ENCODE measurements around the gene ADGRA1.

Gene ADGRA1

GRCh38 chr10:133169173-133169947 is 81.6 kb downstream of the ADGRA1 start:
- no peak overlapping the region for H3K27ac ChIP-seq (ENCODE audit: low read depth, low read length, poor library complexity, severe bottlenecking)
- H3K9ac ChIP-seq (ENCODE audit: low read length), result no peak overlapping the region
- no peak overlapping the region for H2AFZ ChIP-seq (ENCODE audit: low read length)
- no peaks in the 10 kb centered on the region for H3K36me3 ChIP-seq (ENCODE audit: insufficient read depth, low read length)
- H3K79me2 ChIP-seq (ENCODE audit: insufficient read depth, low read length), result no peaks in the 10 kb centered on the region
- H3F3A ChIP-seq (ENCODE audit: insufficient read depth, low read length), result no peaks in the 10 kb centered on the region
- TF ChIP-seq EZH2 (IDR thresholded peaks at IDR 0.05; ENCODE audit: borderline replicate concordance, low read length) (no peak), CTCF (IDR thresholded peaks at IDR 0.05; ENCODE audit: low read length) (no peak)
- no peaks in the 10 kb centered on the region for H3K27me3 ChIP-seq (ENCODE audit: insufficient read depth, low read length)
- no peaks in the 10 kb centered on the region for H3K9me2 ChIP-seq (ENCODE audit: low read depth, low read length)
- H3K9me3 ChIP-seq (ENCODE audit: low read length), result no peaks in the 10 kb centered on the region
- no peaks in the 10 kb centered on the region for H3K4me1 ChIP-seq (ENCODE audit: insufficient read depth, low read length, severe bottlenecking)
- no peak overlapping the region for H3K4me2 ChIP-seq (ENCODE audit: low read length)
- no peaks in the 10 kb centered on the region for H4K20me1 ChIP-seq (ENCODE audit: insufficient read depth, low read length)
- H3K4me3 ChIP-seq (ENCODE audit: low read depth, low read length, poor library complexity, severe bottlenecking), result no peak overlapping the region

- Histone ChIP-seq H3K4me1 (ENCODE audit: insufficient read depth, low read length, severe bottlenecking) (no peaks in the 10 kb centered on the region), H3K36me3 (ENCODE audit: insufficient read depth, low read length) (no peaks in the 10 kb centered on the region), H3K4me2 (ENCODE audit: low read length) (no peak overlapping the region), H3K4me3 (ENCODE audit: low read depth, low read length, poor library complexity, severe bottlenecking) (no peak overlapping the region), H3K9ac (ENCODE audit: low read length) (no peak overlapping the region), H3F3A (ENCODE audit: insufficient read depth, low read length) (no peaks in the 10 kb centered on the region), H3K27ac (ENCODE audit: low read depth, low read length, poor library complexity, severe bottlenecking) (no peak overlapping the region), H3K9me2 (ENCODE audit: low read depth, low read length) (no peaks in the 10 kb centered on the region), H3K9me3 (ENCODE audit: low read length) (no peaks in the 10 kb centered on the region), H3K79me2 (ENCODE audit: insufficient read depth, low read length) (no peaks in the 10 kb centered on the region), H4K20me1 (ENCODE audit: insufficient read depth, low read length) (no peaks in the 10 kb centered on the region), H2AFZ (ENCODE audit: low read length) (no peak overlapping the region), H3K27me3 (ENCODE audit: insufficient read depth, low read length) (no peaks in the 10 kb centered on the region)
- TF ChIP-seq CTCF (IDR thresholded peaks at IDR 0.05; ENCODE audit: low read length), result no peak
- no peak for TF ChIP-seq EZH2 (IDR thresholded peaks at IDR 0.05; ENCODE audit: borderline replicate concordance, low read length)
Observed at GRCh38 chr10:133170092-133170491, 82.4 kb downstream of the ADGRA1 start.

GRCh38 chr10:133173860-133174640 is 86.3 kb downstream of the ADGRA1 start:
- Histone ChIP-seq H3K4me3 (ENCODE audit: low read depth, low read length, poor library complexity, severe bottlenecking) (no peak overlapping the region), H3K36me3 (ENCODE audit: insufficient read depth, low read length) (no peaks in the 10 kb centered on the region), H3K79me2 (ENCODE audit: insufficient read depth, low read length) (no peaks in the 10 kb centered on the region), H3K9me3 (ENCODE audit: low read length) (no peaks in the 10 kb centered on the region), H3K9ac (ENCODE audit: low read length) (no peak overlapping the region), H4K20me1 (ENCODE audit: insufficient read depth, low read length) (no peaks in the 10 kb centered on the region), H3K4me1 (ENCODE audit: insufficient read depth, low read length, severe bottlenecking) (no peaks in the 10 kb centered on the region), H3K27me3 (ENCODE audit: insufficient read depth, low read length) (no peaks in the 10 kb centered on the region), H3K9me2 (ENCODE audit: low read depth, low read length) (no peaks in the 10 kb centered on the region), H2AFZ (ENCODE audit: low read length) (no peak overlapping the region), H3K27ac (ENCODE audit: low read depth, low read length, poor library complexity, severe bottlenecking) (no peak overlapping the region), H3K4me2 (ENCODE audit: low read length) (no peak overlapping the region), H3F3A (ENCODE audit: insufficient read depth, low read length) (no peaks in the 10 kb centered on the region)
- TF ChIP-seq EZH2 (IDR thresholded peaks at IDR 0.05; ENCODE audit: borderline replicate concordance, low read length) (no peak), CTCF (IDR thresholded peaks at IDR 0.05; ENCODE audit: low read length) (no peak)

Data from OCI-LY1 (cell line).